HG02571 (cell line): Measurements from ENCODE around the gene IQSEC1.
A peak's percentile ranks its signal among the peaks of the same experiment; 100 is the strongest.

ENCODE experiments used
- ATAC-seq: cut with Tn5 transposase; IDR thresholded peaks from one replicate; pipeline ENCODE4 v1.9.1; 2021; ENCODE audit warnings: mild to moderate bottlenecking, moderate library complexity; ENCODE audit not compliant: unreplicated experiment

The IQSEC1 gene

GRCh38 chr3:12975748-12976522 lies 97.3 kb downstream of the IQSEC1 start:
- ATAC-seq: no peak

- no peak for ATAC-seq
These were observed 98.4 kb downstream of the IQSEC1 start for GRCh38 chr3:12974819-12975218.

GRCh38 chr3:12974334-12974733 lies 98.9 kb downstream of the IQSEC1 start:
- no peak for ATAC-seq

- no peak for ATAC-seq
These were observed 99.4 kb downstream of the IQSEC1 start for GRCh38 chr3:12973827-12974226.

GRCh38 chr3:12972781-12973702 lies 100.2 kb downstream of the IQSEC1 start:
- ATAC-seq: no peak

GRCh38 chr3:12972043-12972442 lies 101.2 kb downstream of the IQSEC1 start:
- ATAC-seq: no peak

GRCh38 chr3:12970684-12971083 lies 102.5 kb downstream of the IQSEC1 start:
- no peak for ATAC-seq

GRCh38 chr3:12969486-12969885 lies 103.7 kb downstream of the IQSEC1 start:
- ATAC-seq: no peak

- ATAC-seq: no peak
These were observed 104.7 kb downstream of the IQSEC1 start for GRCh38 chr3:12968541-12968940.

GRCh38 chr3:12967606-12968351 lies 105.5 kb downstream of the IQSEC1 start:
- peak; percentile 69 for ATAC-seq

- peak; percentile 4 for ATAC-seq
These were observed 106.2 kb downstream of the IQSEC1 start for GRCh38 chr3:12966847-12967605.

- no peak for ATAC-seq
These were observed 107.0 kb downstream of the IQSEC1 start for GRCh38 chr3:12965999-12966846.

- ATAC-seq: no peak
These were observed 108.3 kb downstream of the IQSEC1 start for GRCh38 chr3:12964711-12965612.

- ATAC-seq: no peak
These were observed 109.1 kb downstream of the IQSEC1 start for GRCh38 chr3:12963922-12964701.

GRCh38 chr3:12963231-12963896 lies 109.9 kb downstream of the IQSEC1 start:
- ATAC-seq: no peak

- ATAC-seq: no peak
These were observed 110.9 kb downstream of the IQSEC1 start for GRCh38 chr3:12962292-12962691.

- no peak for ATAC-seq
These were observed 111.6 kb downstream of the IQSEC1 start for GRCh38 chr3:12961697-12962036.
